ENCODE results near the gene RTL10.

The RTL10 gene

GRCh38 chr22:19879246-19879570, 24.5 kb upstream of the RTL10 start:
- DNase-seq (ENCODE audit: low spot score): no peak
- TF ChIP-seq CTCF (IDR thresholded peaks at IDR 0.05; ENCODE audit: borderline replicate concordance, control extremely low read depth, extremely low read depth, insufficient read depth, missing control alignments): no peak
- in situ Hi-C loops (cut with MboI; ENCODE audit: low sequenced_read_pairs, unreplicated experiment): no loop called here

GRCh38 chr22:19878461-19879245, 24.0 kb upstream of the RTL10 start:
- no peak for DNase-seq (ENCODE audit: low spot score)
- in situ Hi-C loops (cut with MboI; ENCODE audit: low sequenced_read_pairs, unreplicated experiment): no loop called here
- TF ChIP-seq CTCF (IDR thresholded peaks at IDR 0.05; ENCODE audit: borderline replicate concordance, control extremely low read depth, extremely low read depth, insufficient read depth, missing control alignments): no peak

- no peak for DNase-seq (ENCODE audit: low spot score)
- TF ChIP-seq CTCF (IDR thresholded peaks at IDR 0.05; ENCODE audit: borderline replicate concordance, control extremely low read depth, extremely low read depth, insufficient read depth, missing control alignments): no peak
- in situ Hi-C loops (cut with MboI; ENCODE audit: low sequenced_read_pairs, unreplicated experiment): no loop called here
Observed at GRCh38 chr22:19877626-19878339, 23.1 kb upstream of the RTL10 start.

- no peak for DNase-seq (ENCODE audit: low spot score)
- no peak for TF ChIP-seq CTCF (IDR thresholded peaks at IDR 0.05; ENCODE audit: borderline replicate concordance, control extremely low read depth, extremely low read depth, insufficient read depth, missing control alignments)
- in situ Hi-C loops (cut with MboI; ENCODE audit: low sequenced_read_pairs, unreplicated experiment): no loop called here
Observed at GRCh38 chr22:19876941-19877625, 22.4 kb upstream of the RTL10 start.

GRCh38 chr22:19876314-19876940, 21.8 kb upstream of the RTL10 start:
- DNase-seq (ENCODE audit: low spot score): no peak
- in situ Hi-C loops (cut with MboI; ENCODE audit: low sequenced_read_pairs, unreplicated experiment): no loop called here
- TF ChIP-seq CTCF (IDR thresholded peaks at IDR 0.05; ENCODE audit: borderline replicate concordance, control extremely low read depth, extremely low read depth, insufficient read depth, missing control alignments): no peak

GRCh38 chr22:19875531-19876313, 21.0 kb upstream of the RTL10 start:
- in situ Hi-C loops (cut with MboI; ENCODE audit: low sequenced_read_pairs, unreplicated experiment): no loop called here

More at GRCh38 chr22:19875531-19876313, 21.0 kb upstream of the RTL10 start:
- DNase-seq (ENCODE audit: low spot score): no peak
- no peak for TF ChIP-seq CTCF (IDR thresholded peaks at IDR 0.05; ENCODE audit: borderline replicate concordance, control extremely low read depth, extremely low read depth, insufficient read depth, missing control alignments)

All from GM13976 (cell line).